Measurements from ENCODE around the gene SMG6.

DNA sequence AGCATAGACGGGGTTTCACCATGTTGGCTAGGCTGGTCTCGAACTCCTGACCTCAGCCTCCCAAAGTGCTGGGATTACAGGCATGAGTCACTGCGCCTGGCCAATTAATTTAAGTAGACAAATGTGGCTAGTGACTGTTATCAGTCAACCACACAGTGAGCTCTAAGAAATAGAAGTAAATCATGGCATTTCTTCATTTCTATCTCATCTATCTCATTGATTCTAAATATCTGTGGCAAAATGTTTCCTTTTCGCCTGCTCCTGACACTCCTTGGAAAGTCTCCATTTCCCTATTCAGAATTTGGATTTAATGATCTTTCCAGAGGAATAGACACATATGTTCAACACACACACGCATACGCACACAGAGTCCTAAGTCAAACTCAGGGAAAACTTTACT, 167.3 kb downstream of the SMG6 start:
- TF ChIP-seq CTCF (IDR thresholded peaks at IDR 0.05; ENCODE audit: low read length) (no peak), EZH2 (IDR thresholded peaks at IDR 0.05; ENCODE audit: borderline replicate concordance, low read length) (no peak)

Measured in OCI-LY1 (cell line).